ENCODE measurements around the gene SETSIP.

DNA sequence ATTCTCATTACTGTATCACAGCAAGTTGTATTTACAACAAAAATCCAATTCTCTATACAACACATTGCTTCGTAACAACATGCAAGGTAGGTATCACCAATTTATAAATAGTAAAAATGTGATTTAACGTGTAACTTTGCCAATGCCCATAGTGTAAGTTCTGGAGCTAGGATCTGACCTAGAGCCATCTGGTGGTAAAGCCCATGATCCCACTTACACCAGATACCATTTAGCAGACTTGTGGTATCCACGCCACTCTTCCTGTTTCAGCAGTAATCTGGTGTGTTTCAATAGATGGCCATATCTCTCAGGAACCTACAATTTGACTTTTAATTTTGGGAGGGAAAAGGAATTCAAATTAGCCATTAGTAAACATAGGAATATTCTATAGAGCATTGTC, 10.2 kb downstream of the SETSIP start:
- TF ChIP-seq YY1 (IDR thresholded peaks at IDR 0.05; ENCODE audit: insufficient read depth, insufficient read length) = no peak
- no peak for TF ChIP-seq SUZ12 (IDR thresholded peaks at IDR 0.05; ENCODE audit: extremely low read depth, insufficient read depth, insufficient read length)

All from NT2/D1 (cell line).